Tongue (tissue), 2 donors: ENCODE results near the gene CEPT1. TPM values are rescaled to one million over a fixed set of nuclear protein-coding genes. Genes with fewer than 3 reads are reported as not detected.
"Not testable (repeated sequence)": the region's sequence is repeated elsewhere in the genome, so short reads cannot be mapped to it uniquely, and the experiment has no call there.

Experiments used
- DNase-seq: peaks from one replicate; pipeline ENCODE4 v3.0.0-alpha.2; 2015
- total RNA-seq: library from RNA; depleted of rRNA; stranded (reverse); fragments of >200 nt; gene quantifications from one replicate; pipeline ENCODE4 v1.2.3, GENCODE V29; 2014

The CEPT1 gene
- total RNA-seq, 1 donor from 2014 or later, result 55.7 TPM

DNA sequence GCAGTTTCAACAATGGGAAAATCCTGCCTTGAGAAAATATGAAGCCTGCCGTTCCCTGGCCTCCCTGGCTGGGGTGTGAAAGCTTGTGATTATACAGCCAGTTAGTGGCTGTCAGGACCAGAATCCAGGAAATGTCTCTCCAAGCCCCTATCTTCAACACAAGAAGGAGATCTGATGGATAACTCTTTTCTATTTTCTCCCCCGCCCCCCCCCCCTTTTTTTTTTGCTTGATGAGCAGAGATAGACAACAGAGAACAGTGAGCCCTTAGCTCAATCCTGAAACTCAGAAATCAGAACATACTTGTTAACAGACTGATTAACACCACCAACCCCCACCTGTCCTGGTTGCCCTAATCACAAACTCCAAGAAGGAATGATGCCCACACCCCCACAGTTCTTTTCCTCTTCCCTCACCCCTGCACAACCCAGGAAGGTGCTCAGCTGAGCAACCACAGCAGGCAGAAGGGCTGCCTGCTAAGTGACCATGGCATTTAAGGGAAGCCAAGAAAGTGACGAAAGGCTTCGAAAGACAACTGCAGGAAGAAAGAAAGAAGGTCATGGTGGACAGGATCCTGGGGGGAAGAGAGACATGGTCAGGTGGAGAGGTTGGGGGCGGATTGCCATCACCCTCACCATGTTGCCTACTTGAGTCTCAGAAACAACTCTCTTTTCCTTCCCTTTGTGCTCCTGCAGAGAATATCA lies 72.8 kb downstream of the CEPT1 start:
- DNase-seq, result no peak

DNA sequence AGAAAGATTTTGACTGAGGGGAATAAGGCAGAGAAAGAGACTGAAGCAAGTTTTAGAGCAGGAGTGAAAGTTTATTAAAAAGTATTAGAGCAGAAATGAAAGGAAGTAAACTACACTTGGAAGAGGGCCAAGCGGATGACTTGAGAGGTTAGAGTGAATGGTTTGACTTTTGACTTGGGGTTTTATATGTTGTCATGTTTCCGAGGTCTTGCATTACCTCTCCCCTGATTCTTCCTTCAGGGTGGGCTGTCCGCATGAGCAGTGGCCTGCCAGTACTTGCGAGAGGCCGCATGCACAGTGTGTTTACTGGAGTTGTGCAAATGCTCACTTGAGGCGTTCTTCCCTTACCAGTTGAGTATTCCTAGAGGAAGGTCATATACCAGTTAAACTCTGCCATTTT lies 73.4 kb downstream of the CEPT1 start:
- no peak for DNase-seq

- no peak for DNase-seq
Measured at GRCh38 chr1:111214074-111214801, 74.2 kb downstream of the CEPT1 start.

GRCh38 chr1:111214884-111215283 lies 74.9 kb downstream of the CEPT1 start:
- no peak for DNase-seq

DNA sequence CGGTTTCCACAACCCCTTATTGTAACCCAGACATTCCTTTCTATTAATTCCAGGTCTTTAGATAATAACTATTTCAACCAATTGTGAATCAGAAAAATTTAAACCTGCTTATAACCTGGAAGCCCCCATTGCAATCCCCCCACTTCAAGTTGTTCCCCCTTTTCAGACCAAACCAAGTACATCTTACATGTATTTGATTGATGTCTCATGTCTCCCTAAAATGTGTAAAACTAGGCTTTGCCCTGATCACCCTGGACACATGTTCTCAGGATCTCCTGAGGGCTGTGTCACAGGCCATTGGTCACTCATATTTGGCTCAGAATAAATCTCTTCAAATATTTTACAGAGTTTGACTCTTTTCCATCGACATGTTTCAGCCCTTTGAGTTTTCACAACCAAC lies 75.3 kb downstream of the CEPT1 start:
- not testable (repeated sequence) for DNase-seq

GRCh38 chr1:111216751-111217150 lies 76.7 kb downstream of the CEPT1 start:
- no peak for DNase-seq

GRCh38 chr1:111217183-111217910 lies 77.3 kb downstream of the CEPT1 start:
- DNase-seq, result no peak

- DNase-seq, result no peak
Measured at GRCh38 chr1:111218701-111219556, 78.9 kb downstream of the CEPT1 start.

DNA sequence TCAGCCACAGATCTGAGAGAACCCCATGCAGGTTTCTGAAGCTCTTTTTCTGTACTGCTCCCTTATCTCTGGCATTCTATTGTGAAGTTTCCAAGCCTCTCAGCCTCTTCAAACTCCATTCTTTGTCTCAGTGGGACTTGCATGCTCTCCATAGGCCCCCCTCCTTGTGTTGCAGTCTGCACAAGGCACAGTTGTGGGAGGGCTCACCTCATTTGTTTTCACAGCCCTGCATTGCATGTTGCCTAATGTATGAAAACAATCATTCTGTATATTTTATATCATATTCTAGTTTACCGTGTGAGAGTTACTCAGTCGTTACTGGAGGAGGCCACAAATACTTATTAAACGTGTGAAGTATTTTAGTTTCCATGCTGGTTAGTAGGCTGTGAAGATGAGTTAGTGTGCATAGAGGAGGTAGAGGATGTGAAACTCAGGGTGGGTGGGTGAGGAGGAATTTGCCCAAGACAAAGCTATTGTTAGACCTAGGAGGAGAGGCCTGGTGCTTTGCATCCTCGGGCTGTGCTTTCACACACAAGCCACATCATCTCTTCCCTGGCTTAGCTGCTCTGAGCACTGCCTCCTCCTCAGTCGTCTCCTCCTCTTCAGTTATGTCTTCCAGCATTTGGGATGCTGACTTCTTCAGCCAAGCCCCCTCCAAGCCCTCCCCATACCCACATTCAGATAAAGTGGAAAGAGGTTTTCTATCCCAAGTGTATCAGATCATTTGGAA lies 79.7 kb downstream of the CEPT1 start:
- no peak for DNase-seq

DNA sequence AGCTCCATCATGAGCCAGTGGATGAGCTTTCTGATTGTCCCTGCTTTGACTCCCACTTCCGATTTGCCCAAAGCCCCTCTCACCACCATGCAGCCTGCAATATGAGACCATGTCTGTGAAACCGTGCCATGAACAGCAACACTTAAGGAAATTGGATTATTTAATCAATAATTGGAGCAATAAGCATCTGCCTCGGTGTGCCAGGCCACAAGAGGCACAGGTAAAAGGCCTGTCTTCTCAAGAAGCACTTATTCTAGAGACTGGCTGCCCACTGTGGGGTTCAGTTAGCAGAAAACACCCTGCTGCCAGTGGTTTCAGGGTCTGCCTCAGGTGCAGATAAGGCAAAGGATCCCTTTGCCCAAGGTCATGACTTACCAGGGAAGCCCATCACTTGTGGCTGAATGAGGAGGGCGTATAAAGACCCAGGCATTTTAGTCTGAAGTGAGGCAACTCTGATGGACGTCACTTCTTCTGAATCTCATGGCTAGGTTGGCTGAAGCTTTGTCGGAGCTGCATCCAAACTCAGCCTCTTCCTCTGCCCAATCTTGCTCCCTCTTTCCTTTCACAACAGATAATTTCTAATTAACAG lies 80.4 kb downstream of the CEPT1 start:
- no peak for DNase-seq

GRCh38 chr1:111221276-111221632 lies 81.2 kb downstream of the CEPT1 start:
- DNase-seq, result no peak

DNA sequence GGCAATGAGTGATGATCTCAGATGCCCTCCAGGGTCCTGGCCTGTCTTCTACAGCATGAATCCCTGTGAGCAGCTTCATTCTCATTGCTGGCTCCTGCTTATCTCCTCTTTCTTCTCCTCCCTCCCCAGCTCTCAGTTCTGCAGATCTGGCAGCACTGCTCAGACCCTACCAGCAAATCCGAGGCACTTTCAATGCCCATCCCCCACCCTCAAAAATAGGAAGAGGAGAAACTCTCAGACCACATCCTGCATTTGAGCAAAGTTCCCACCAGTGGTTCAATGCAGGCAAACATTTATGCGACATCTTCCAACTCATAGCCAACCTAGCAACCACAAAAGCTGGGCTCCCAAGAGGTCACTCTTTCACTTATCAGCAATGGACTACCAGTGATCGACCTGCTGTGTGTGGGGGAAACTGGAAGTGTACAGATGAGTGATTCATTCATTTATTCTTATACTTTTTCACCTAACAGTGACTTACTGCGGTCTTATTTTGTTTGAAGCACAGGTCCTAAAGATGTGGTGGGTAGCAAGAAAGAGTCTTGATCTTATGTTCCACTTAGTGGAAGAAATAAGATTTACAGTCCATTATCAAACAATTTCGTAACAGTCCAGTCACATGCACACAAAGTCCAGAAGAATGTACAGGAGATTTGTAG lies 81.7 kb downstream of the CEPT1 start:
- no peak for DNase-seq

GRCh38 chr1:111222308-111223125 lies 82.5 kb downstream of the CEPT1 start:
- peak; percentile 75 for DNase-seq

- DNase-seq, result no peak
Measured at GRCh38 chr1:111223126-111223685, 83.2 kb downstream of the CEPT1 start.

DNA sequence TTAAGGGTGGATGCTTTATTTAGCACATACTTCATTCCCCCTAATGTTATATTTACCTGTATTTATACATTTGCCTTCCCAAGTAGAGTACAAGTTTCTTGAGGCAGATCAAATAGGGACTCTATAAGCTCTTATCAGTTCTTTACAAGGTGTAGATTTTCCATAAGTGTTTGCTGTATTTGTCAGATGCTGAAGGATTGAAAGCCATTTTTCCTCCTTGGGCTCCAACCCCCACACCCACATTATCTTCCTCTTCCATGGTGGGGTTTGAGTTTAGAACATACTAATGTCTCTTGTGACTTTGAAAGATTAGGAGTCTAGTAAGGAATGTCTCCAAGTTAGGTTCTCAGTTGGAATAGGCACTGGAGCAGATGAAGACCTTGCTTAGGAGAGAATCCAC lies 85.1 kb downstream of the CEPT1 start:
- no peak for DNase-seq

- DNase-seq, result no peak
Measured at GRCh38 chr1:111225717-111226400, 85.8 kb downstream of the CEPT1 start.

DNA sequence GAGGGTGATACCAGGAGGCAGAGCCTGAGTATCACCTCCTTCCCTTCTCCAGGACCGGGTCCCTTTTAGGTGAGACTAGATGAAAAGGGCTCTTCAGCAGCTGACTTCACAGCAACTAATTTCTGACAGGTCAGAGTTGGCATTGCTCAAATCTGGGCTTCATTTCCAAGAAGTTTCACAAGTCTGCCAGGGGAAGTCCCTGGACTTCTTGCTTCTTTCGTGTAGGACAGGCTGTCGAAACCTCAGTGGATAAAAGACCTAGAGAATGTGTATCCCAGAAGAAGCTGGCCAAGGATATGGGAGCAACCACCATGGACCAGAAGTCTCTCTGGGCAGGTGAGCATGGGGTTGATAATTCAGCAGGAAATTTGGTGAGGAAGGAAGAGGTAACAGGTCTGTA lies 87.4 kb downstream of the CEPT1 start, which contains the start of gene CHI3L2:
TSS of gene CHI3L2 (plus strand) at position 280 of the 400 bp plus-strand sequence. CDS start at position 297, 17 bp downstream.
- no peak for DNase-seq
